GM12878 (cell line): ENCODE data around the gene PSMB3. TPM values are rescaled to one million over a fixed set of nuclear protein-coding genes. Genes with fewer than 3 reads are reported as not detected.

Experiments used
- ATF7 ChIP-seq: fragments of 450-650 bp; IDR thresholded peaks from 2 replicates; pipeline ENCODE4 v1.6.1; 2016; ENCODE audit warnings: low read depth, mild to moderate bottlenecking
- BHLHE40 ChIP-seq, 2 experiments: fragments of 450-650 bp in 1 of 2; IDR thresholded peaks; 2 replicates each; pipeline ENCODE4 v1.6.1; 2011 to 2017; ENCODE audit warnings: low read depth in 2 of 2, borderline replicate concordance in 1 of 2, improper control_type of control experiment in 1 of 2, low read length in 1 of 2, mild to moderate bottlenecking in 1 of 2
- CEBPB ChIP-seq, 2 experiments: fragments of 150-350 bp in 1 of 2; IDR thresholded peaks; 2 replicates each; pipeline ENCODE4 v1.6.1; 2012 to 2014; ENCODE audit warnings: low read depth in 2 of 2, low read length in 2 of 2, borderline replicate concordance in 1 of 2, inconsistent platforms in 1 of 2
- GATAD2B ChIP-seq: fragments of 450-650 bp; conservative IDR thresholded peaks from 2 replicates; pipeline ENCODE4 v1.6.1; 2017; ENCODE audit warnings: low read depth, mild to moderate bottlenecking, moderate library complexity
- SMAD5 ChIP-seq: IDR thresholded peaks from 2 replicates; pipeline ENCODE4 v1.6.1; 2016; ENCODE audit warnings: antibody characterized with exemption, low read depth
- SREBF1 ChIP-seq: IDR thresholded peaks from 2 replicates; pipeline ENCODE4 v1.6.1; 2012; ENCODE audit warnings: mild to moderate bottlenecking, low read length
- ZZZ3 ChIP-seq: IDR thresholded peaks from 2 replicates; pipeline ENCODE4 v1.6.1; 2011; ENCODE audit warnings: low read depth; ENCODE audit not compliant: control insufficient read depth, insufficient read length
- polyA plus RNA-seq, 11 experiments: library from polyadenylated mRNA; depleted of rRNA in 4 of 11; unstranded in 6 of 11; stranded (reverse) in 5 of 11; fragments of >200 nt; fragmentation: Nextera tagmentation in 4 of 11; fragmentation: Illumina TruSeq in 1 of 11; extraction: Ambion mirVana in 4 of 11; extraction: Trizol in 1 of 11; gene quantifications; 1 replicate in 1 of 11; 2 replicates in 10 of 11; pipeline versions ENCODE4 v1.2.1 to v1.2.3, GENCODE V29; 2011 to 2016; ENCODE audit warnings: inconsistent platforms in 2 of 11, missing spikeins in 2 of 11, low read depth in 1 of 11
- total RNA-seq, 4 experiments: library from RNA; depleted of rRNA in 3 of 4; stranded (reverse); fragments of >200 nt in 3 of 4; fragmentation: Illumina TruSeq in 1 of 4; extraction: Trizol in 1 of 4; gene quantifications; 2 replicates each; pipeline versions ENCODE4 v1.2.1 to v1.2.3, GENCODE V29; 2013 to 2021
- TF ChIP-seq, protein P1 (sequence below): IDR thresholded peaks from 2 replicates; pipeline ENCODE4 v1.6.1; 2011; ENCODE audit warnings: low read depth, low read length, improper control_type of control experiment, borderline replicate concordance
- TF ChIP-seq, protein P2 (sequence below): fragments of 450-650 bp; IDR thresholded peaks from 2 replicates; pipeline ENCODE4 v1.6.1; 2014; ENCODE audit warnings: mild to moderate bottlenecking

The PSMB3 gene
- total and polyA plus RNA-seq, 10 of the 15 experiments (the other 5 are each of a cell fraction or from before 2014, with no cell fraction given), result 300 to 2,130 (median 490) TPM

DNA sequence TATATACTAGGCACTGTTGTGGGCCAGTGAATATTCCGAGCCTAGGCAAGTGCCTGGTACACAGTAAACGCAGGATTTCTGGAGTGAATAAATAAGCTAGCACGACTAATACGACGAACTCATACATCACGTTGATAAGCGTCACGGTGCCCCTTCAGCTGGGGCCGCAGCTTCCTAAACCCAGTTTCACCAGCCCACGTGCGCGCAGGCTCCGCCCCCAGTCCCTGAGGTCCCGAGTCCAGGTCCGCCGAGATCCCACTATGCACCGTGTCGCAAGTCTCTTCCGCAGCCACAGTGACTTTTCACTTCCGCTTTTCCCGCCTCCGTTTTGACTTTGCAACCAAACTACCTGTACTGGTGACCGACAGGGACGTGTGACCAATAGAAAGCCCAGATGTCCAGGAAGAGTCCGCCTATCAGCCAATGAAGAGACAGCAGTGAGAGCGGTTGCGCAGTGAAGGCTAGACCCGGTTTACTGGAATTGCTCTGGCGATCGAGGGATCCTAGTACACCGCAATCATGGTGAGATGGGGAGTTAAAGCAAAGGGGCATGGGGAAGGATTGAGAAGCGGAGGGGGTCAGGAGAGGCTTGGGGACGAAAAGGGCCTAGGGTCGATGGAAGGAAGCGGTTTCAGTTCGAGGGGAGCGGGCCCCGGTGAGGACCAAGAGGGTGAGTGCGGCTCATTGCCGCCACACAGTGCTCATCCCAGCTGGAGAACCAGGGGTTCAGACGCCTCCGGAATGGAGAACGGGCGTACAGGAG, at the start of gene PSMB3 (continued):
- TF ChIP-seq SREBF1, result no peak; the same call in 1 of the 2 replicates
- TF ChIP-seq GATAD2B, result no peak; the same call in none of the 2 replicates
- TF ChIP-seq BHLHE40 (IDR thresholded peaks at IDR 0.05; ENCODE audit: borderline replicate concordance in 1 of 2, low read depth in 2 of 2, low read length in 1 of 2), result peak; percentile 85 to 90; a peak in 3 of 4 replicates
- TF ChIP-seq, protein P1, sequence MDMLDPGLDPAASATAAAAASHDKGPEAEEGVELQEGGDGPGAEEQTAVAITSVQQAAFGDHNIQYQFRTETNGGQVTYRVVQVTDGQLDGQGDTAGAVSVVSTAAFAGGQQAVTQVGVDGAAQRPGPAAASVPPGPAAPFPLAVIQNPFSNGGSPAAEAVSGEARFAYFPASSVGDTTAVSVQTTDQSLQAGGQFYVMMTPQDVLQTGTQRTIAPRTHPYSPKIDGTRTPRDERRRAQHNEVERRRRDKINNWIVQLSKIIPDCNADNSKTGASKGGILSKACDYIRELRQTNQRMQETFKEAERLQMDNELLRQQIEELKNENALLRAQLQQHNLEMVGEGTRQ, result peak; percentile 84
- TF ChIP-seq ZZZ3, result no peak
- peak; percentile 52; the same call in 1 of the 2 replicates for TF ChIP-seq ATF7
- peak; percentile 83 for TF ChIP-seq SMAD5
- TF ChIP-seq CEBPB (IDR thresholded peaks at IDR 0.05; ENCODE audit: borderline replicate concordance in 1 of 2, low read depth in 2 of 2, low read length in 2 of 2), result no peak
- TF ChIP-seq, protein P2, sequence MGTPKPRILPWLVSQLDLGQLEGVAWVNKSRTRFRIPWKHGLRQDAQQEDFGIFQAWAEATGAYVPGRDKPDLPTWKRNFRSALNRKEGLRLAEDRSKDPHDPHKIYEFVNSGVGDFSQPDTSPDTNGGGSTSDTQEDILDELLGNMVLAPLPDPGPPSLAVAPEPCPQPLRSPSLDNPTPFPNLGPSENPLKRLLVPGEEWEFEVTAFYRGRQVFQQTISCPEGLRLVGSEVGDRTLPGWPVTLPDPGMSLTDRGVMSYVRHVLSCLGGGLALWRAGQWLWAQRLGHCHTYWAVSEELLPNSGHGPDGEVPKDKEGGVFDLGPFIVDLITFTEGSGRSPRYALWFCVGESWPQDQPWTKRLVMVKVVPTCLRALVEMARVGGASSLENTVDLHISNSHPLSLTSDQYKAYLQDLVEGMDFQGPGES, result peak; percentile 91
